GM23338 (cell line): ENCODE data around the gene DENND6A. TPM values are rescaled to one million over a fixed set of nuclear protein-coding genes. Genes with fewer than 3 reads are reported as not detected.

Experiments
- ATAC-seq: fragments of 200-7000 bp; cut with Tn5 transposase; 3 replicates; pipeline ENCODE4 v1.9.1; 2020
- DNase-seq: peaks from one replicate; pipeline ENCODE4 v3.0.0-alpha.2; 2015; ENCODE audit warnings: low spot score
- H2AFZ ChIP-seq: fragments of 200-600 bp; sonication (generic); 2 replicates; pipeline ENCODE4 v1.8.0; 2016; ENCODE audit warnings: antibody characterized with exemption, mild to moderate bottlenecking, moderate library complexity
- H3F3A ChIP-seq: fragments of 200-600 bp; sonication (generic); replicated peaks from 2 replicates; pipeline ENCODE4 v1.8.0; 2017; ENCODE audit warnings: antibody characterized with exemption, mixed run types, low read depth
- H3K27ac ChIP-seq: fragments of 200-600 bp; sonication (generic); 2 replicates; pipeline ENCODE4 v1.6.1; 2016; ENCODE audit warnings: low read depth
- H3K27me3 ChIP-seq: fragments of 200-600 bp; sonication (generic); 2 replicates; pipeline ENCODE4 v1.8.0; 2016; ENCODE audit warnings: mild to moderate bottlenecking, mixed run types, moderate library complexity; ENCODE audit not compliant: insufficient read depth
- H3K36me3 ChIP-seq: fragments of 200-600 bp; sonication (generic); 2 replicates; pipeline ENCODE4 v1.8.0; 2016; ENCODE audit warnings: mild to moderate bottlenecking; ENCODE audit not compliant: insufficient read depth
- H3K4me1 ChIP-seq: fragments of 200-600 bp; sonication (generic); 2 replicates; pipeline ENCODE4 v1.8.0; 2016; ENCODE audit warnings: mild to moderate bottlenecking, moderate library complexity; ENCODE audit not compliant: insufficient read depth
- H3K4me2 ChIP-seq: fragments of 200-600 bp; sonication (generic); 2 replicates; pipeline ENCODE4 v1.7.1; 2017; ENCODE audit warnings: mixed run types
- H3K4me3 ChIP-seq: fragments of 200-600 bp; sonication (generic); 2 replicates; pipeline ENCODE4 v1.6.1; 2016; ENCODE audit warnings: mixed run types
- H3K79me2 ChIP-seq: fragments of 200-600 bp; sonication (generic); replicated peaks from 2 replicates; pipeline ENCODE4 v1.8.0; 2017; ENCODE audit warnings: mild to moderate bottlenecking; ENCODE audit not compliant: insufficient read depth
- H3K9me2 ChIP-seq: fragments of 200-600 bp; sonication (generic); 2 replicates; pipeline ENCODE4 v1.8.0; 2017; ENCODE audit not compliant: insufficient read depth
- H4K20me1 ChIP-seq: fragments of 200-600 bp; sonication (generic); replicated peaks from 2 replicates; pipeline ENCODE4 v1.8.0; 2017; ENCODE audit warnings: mild to moderate bottlenecking; ENCODE audit not compliant: insufficient read depth
- H3K27ac Mint-ChIP-seq: 2 replicates; pipeline ENCODE4 v1.8.0; 2020; ENCODE audit warnings: inconsistent platforms, mild to moderate bottlenecking, moderate library complexity, mixed read lengths
- H3K27me3 Mint-ChIP-seq: 3 replicates; pipeline ENCODE4 v1.8.0; 2022; ENCODE audit warnings: low read depth, mild to moderate bottlenecking, moderate library complexity, mixed read lengths, inconsistent platforms; ENCODE audit not compliant: insufficient read depth, poor library complexity
- H3K36me3 Mint-ChIP-seq: 3 replicates; pipeline ENCODE4 v1.8.0; 2021; ENCODE audit warnings: low read depth, mild to moderate bottlenecking, inconsistent platforms, moderate library complexity, mixed read lengths
- H3K4me1 Mint-ChIP-seq: 3 replicates; pipeline ENCODE4 v1.8.0; 2020; ENCODE audit warnings: mild to moderate bottlenecking, inconsistent platforms, mixed read lengths
- H3K4me3 Mint-ChIP-seq: 3 replicates; pipeline ENCODE4 v1.8.0; 2021; ENCODE audit warnings: moderate library complexity, mild to moderate bottlenecking, inconsistent platforms, mixed read lengths
- H3K9me3 Mint-ChIP-seq: 3 replicates; pipeline ENCODE4 v1.8.0; 2020; ENCODE audit warnings: moderate library complexity, mild to moderate bottlenecking, inconsistent platforms, mixed read lengths
- CTCF ChIP-seq, 2 experiments: fragments of 200-600 bp in 1 of 2; sonication (generic) in 1 of 2; conservative IDR thresholded peaks; 2 replicates each; pipeline versions ENCODE4 v1.5.1 to v1.6.1; 2016 to 2017; ENCODE audit warnings: antibody characterized with exemption in 2 of 2, low read depth in 2 of 2, mild to moderate bottlenecking in 2 of 2, moderate library complexity in 1 of 2
- ETS1 ChIP-seq: IDR thresholded peaks from 2 replicates; pipeline ENCODE4 v1.6.1; 2016; ENCODE audit warnings: antibody characterized with exemption
- EZH2 ChIP-seq: fragments of 200-600 bp; sonication (generic); IDR thresholded peaks from one replicate; pipeline ENCODE4 v1.8.0; 2017; ENCODE audit warnings: antibody characterized with exemption, mild to moderate bottlenecking, low read depth; ENCODE audit not compliant: unreplicated experiment
- EZH2phosphoT487 ChIP-seq: fragments of 200-600 bp; sonication (generic); IDR thresholded peaks from one replicate; pipeline ENCODE4 v1.8.1; 2018; ENCODE audit warnings: antibody characterized with exemption; ENCODE audit not compliant: unreplicated experiment
- NANOG ChIP-seq: IDR thresholded peaks from 2 replicates; pipeline ENCODE4 v1.6.1; 2016; ENCODE audit warnings: antibody characterized with exemption, borderline replicate concordance
- POLR2AphosphoS5 ChIP-seq: IDR thresholded peaks from 2 replicates; pipeline ENCODE4 v1.6.1; 2016; ENCODE audit warnings: antibody characterized with exemption, low read depth
- STAT1 ChIP-seq: IDR thresholded peaks from one replicate; pipeline ENCODE4 v1.6.1; 2016; ENCODE audit warnings: antibody characterized with exemption; ENCODE audit not compliant: unreplicated experiment
- ZNF114 ChIP-seq: fragments of 250-450 bp; sonication (Bioruptor Pico); IDR thresholded peaks from 2 replicates; pipeline ENCODE4 v1.5.0; 2020; ENCODE audit warnings: mild to moderate bottlenecking, moderate library complexity
- ZNF331 ChIP-seq: fragments of 250-450 bp; sonication (Bioruptor Pico); IDR thresholded peaks from 2 replicates; pipeline ENCODE4 v1.5.0; 2020; ENCODE audit warnings: low read depth, mild to moderate bottlenecking, moderate library complexity
- ZNF462 ChIP-seq: fragments of 250-450 bp; sonication (Bioruptor Pico); IDR thresholded peaks from 2 replicates; pipeline ENCODE4 v1.5.0; 2020; ENCODE audit warnings: mild to moderate bottlenecking, moderate library complexity
- polyA plus RNA-seq: library from polyadenylated mRNA; unstranded; fragments of >200 nt; fragmentation: Nextera tagmentation; extraction: Ambion mirVana; gene quantifications from 2 replicates; pipeline ENCODE4 v1.2.1, GENCODE V29; 2016
- total RNA-seq: library from RNA; depleted of rRNA; stranded (reverse); fragments of >200 nt; shearing (Covaris generic); gene quantifications from 2 replicates; pipeline ENCODE4 v1.2.3, GENCODE V29; 2014

Gene DENND6A
- total and polyA plus RNA-seq, 2 experiments from 2014 or later, result 7.5 to 17.5 TPM

- no peak for TF ChIP-seq NANOG
- no peak for TF ChIP-seq ETS1
- TF ChIP-seq STAT1, result no peak
- no peak for TF ChIP-seq CTCF (conservative IDR thresholded peaks at IDR 0.05; ENCODE audit: low read depth in 2 of 2)
- no peak for TF ChIP-seq ZNF114 (CRISPR knock-in tag)
- TF ChIP-seq EZH2, result no peak
These were observed 64.9 kb downstream of the DENND6A start (continued) for GRCh38 chr3:57627976-57628375.

GRCh38 chr3:57624801-57625200 lies 68.1 kb downstream of the DENND6A start:
- Histone ChIP-seq H2AFZ (no peak overlapping the region), H3F3A (no peaks in the 10 kb centered on the region), H3K79me2 (no peaks in the 10 kb centered on the region), H4K20me1 (no peaks in the 10 kb centered on the region), H3K9me2 (no peaks in the 10 kb centered on the region), H3K4me1 (no peaks in the 10 kb centered on the region; the same call in none of the 2 replicates), H3K27ac (no peak overlapping the region), H3K27me3 (no peaks in the 10 kb centered on the region), H3K36me3 (peaks cover 2% of the 10 kb centered on the region), H3K4me2 (no peak overlapping the region), H3K4me3 (no peak overlapping the region)
- peaks cover 8% of the 10 kb centered on the region; the same call in 2 of the 3 replicates for H3K4me1 Mint-ChIP-seq
- peaks cover 4% of the 10 kb centered on the region for H3K27me3 Mint-ChIP-seq
- H3K36me3 Mint-ChIP-seq, result peaks cover 44% of the 10 kb centered on the region
- TF ChIP-seq ZNF331 (no peak), EZH2phosphoT487 (no peak), EZH2 (no peak), ETS1 (no peak), STAT1 (no peak), POLR2AphosphoS5 (no peak), ZNF114 (CRISPR knock-in tag) (no peak), NANOG (no peak), ZNF462 (CRISPR knock-in tag) (no peak), CTCF (conservative IDR thresholded peaks at IDR 0.05; ENCODE audit: low read depth in 2 of 2) (no peak)
- H3K4me3 Mint-ChIP-seq, result no peak overlapping the region
- H3K9me3 Mint-ChIP-seq, result 0 out of 3 replicates have a peak, but pooled peaks cover 2% of the 10 kb centered on the region
- no peak overlapping the region for H3K27ac Mint-ChIP-seq
- DNase-seq (no peak), ATAC-seq (no peak)
